ENCODE measurements around the gene PEMT. TPM values are rescaled to one million over a fixed set of nuclear protein-coding genes. Genes with fewer than 3 reads are reported as not detected.
A peak's percentile ranks its signal among the peaks of the same experiment; 100 is the strongest.

The PEMT gene
- total RNA-seq, 1 experiment from 2014 or later: 53.1 TPM

GRCh38 chr17:17593222-17593620, 1.7 kb upstream of the PEMT start:
- peak overlapping the region; percentile 95 for H3K4me3 Mint-ChIP-seq
- DNase-seq (ENCODE audit: low spot score): no peak
- ATAC-seq: no peak
- H3K27me3 Mint-ChIP-seq (ENCODE audit: low read depth): no peaks in the 10 kb centered on the region
- H3K27ac Mint-ChIP-seq: peak overlapping the region; percentile 49; the same call in 1 of the 2 replicates
- no peaks in the 10 kb centered on the region for H3K36me3 Mint-ChIP-seq
- peaks cover 17% of the 10 kb centered on the region for H3K4me1 Mint-ChIP-seq
- no peak for TF ChIP-seq ZSCAN18 (CRISPR knock-in tag; IDR thresholded peaks at IDR 0.05)
- TF ChIP-seq ZNF512 (CRISPR knock-in tag; IDR thresholded peaks at IDR 0.05; ENCODE audit: borderline replicate concordance): no peak
- TF ChIP-seq, protein P1, sequence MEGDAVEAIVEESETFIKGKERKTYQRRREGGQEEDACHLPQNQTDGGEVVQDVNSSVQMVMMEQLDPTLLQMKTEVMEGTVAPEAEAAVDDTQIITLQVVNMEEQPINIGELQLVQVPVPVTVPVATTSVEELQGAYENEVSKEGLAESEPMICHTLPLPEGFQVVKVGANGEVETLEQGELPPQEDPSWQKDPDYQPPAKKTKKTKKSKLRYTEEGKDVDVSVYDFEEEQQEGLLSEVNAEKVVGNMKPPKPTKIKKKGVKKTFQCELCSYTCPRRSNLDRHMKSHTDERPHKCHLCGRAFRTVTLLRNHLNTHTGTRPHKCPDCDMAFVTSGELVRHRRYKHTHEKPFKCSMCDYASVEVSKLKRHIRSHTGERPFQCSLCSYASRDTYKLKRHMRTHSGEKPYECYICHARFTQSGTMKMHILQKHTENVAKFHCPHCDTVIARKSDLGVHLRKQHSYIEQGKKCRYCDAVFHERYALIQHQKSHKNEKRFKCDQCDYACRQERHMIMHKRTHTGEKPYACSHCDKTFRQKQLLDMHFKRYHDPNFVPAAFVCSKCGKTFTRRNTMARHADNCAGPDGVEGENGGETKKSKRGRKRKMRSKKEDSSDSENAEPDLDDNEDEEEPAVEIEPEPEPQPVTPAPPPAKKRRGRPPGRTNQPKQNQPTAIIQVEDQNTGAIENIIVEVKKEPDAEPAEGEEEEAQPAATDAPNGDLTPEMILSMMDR (IDR thresholded peaks at IDR 0.05): no peak
- TF ChIP-seq ZNF121 (CRISPR knock-in tag; IDR thresholded peaks at IDR 0.05): no peak
- no peak for TF ChIP-seq CDX4 (CRISPR knock-in tag; IDR thresholded peaks at IDR 0.05; ENCODE audit: borderline replicate concordance)
- no peak for TF ChIP-seq NR2C2 (CRISPR knock-in tag; IDR thresholded peaks at IDR 0.05)
- TF ChIP-seq MXD4 (CRISPR knock-in tag; IDR thresholded peaks at IDR 0.05; ENCODE audit: borderline replicate concordance): no peak
- TF ChIP-seq TEAD1 (CRISPR knock-in tag; IDR thresholded peaks at IDR 0.05): no peak
- no peak for TF ChIP-seq SMAD3 (CRISPR knock-in tag; IDR thresholded peaks at IDR 0.05; ENCODE audit: borderline replicate concordance)
- TF ChIP-seq, protein P2, sequence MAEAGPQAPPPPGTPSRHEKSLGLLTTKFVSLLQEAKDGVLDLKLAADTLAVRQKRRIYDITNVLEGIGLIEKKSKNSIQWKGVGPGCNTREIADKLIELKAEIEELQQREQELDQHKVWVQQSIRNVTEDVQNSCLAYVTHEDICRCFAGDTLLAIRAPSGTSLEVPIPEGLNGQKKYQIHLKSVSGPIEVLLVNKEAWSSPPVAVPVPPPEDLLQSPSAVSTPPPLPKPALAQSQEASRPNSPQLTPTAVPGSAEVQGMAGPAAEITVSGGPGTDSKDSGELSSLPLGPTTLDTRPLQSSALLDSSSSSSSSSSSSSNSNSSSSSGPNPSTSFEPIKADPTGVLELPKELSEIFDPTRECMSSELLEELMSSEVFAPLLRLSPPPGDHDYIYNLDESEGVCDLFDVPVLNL (CRISPR knock-in tag; IDR thresholded peaks at IDR 0.05; ENCODE audit: borderline replicate concordance, low read depth): no peak
- TF ChIP-seq ZNF232 (CRISPR knock-in tag; IDR thresholded peaks at IDR 0.05): no peak
- no peak for TF ChIP-seq HMGXB4 (CRISPR knock-in tag; IDR thresholded peaks at IDR 0.05)
- TF ChIP-seq RELA (CRISPR knock-in tag; IDR thresholded peaks at IDR 0.05; ENCODE audit: borderline replicate concordance): no peak
- POLR2A ChIA-PET: no interaction called here
- no peaks in the 10 kb centered on the region for H3K9me3 Mint-ChIP-seq
- CTCF ChIA-PET: no interaction called here

GRCh38 chr17:17590883-17591354, 589 bp downstream of the PEMT start:
- CTCF ChIA-PET: interaction anchor here (0.9 to 1.8 kb wide), 7 partner anchors 11 to 203 kb away, joined by 3 to 13 read pairs (median 4); partner anchors contain the start of gene RASD1
- ATAC-seq: no peak
- H3K27ac Mint-ChIP-seq: peak overlapping the region; percentile 95

More at GRCh38 chr17:17590883-17591354, 589 bp downstream of the PEMT start:
- Mint-ChIP-seq H3K4me1 (peaks cover 19% of the 10 kb centered on the region), H3K27me3 (ENCODE audit: low read depth) (no peaks in the 10 kb centered on the region), H3K9me3 (no peaks in the 10 kb centered on the region), H3K36me3 (no peaks in the 10 kb centered on the region), H3K4me3 (peak overlapping the region; percentile 95)
- POLR2A ChIA-PET: interaction anchor here (0.6 to 2.4 kb wide), 3 partner anchors 23 to 94 kb away, joined by 3 to 6 read pairs (median 4); partner anchors contain the start of gene RASD1
- no peak for DNase-seq (ENCODE audit: low spot score)
- TF ChIP-seq ZNF263 (CRISPR knock-in tag; IDR thresholded peaks at IDR 0.05; ENCODE audit: low read depth): no peak

Data from WTC11 (cell line).